HG02884 (cell line): ENCODE results near the gene ZNF608.

Experiments used
- ATAC-seq: cut with Tn5 transposase; IDR thresholded peaks from one replicate; pipeline ENCODE4 v1.9.1; 2021; ENCODE audit warnings: mild to moderate bottlenecking, moderate library complexity; ENCODE audit not compliant: unreplicated experiment

The ZNF608 gene

DNA sequence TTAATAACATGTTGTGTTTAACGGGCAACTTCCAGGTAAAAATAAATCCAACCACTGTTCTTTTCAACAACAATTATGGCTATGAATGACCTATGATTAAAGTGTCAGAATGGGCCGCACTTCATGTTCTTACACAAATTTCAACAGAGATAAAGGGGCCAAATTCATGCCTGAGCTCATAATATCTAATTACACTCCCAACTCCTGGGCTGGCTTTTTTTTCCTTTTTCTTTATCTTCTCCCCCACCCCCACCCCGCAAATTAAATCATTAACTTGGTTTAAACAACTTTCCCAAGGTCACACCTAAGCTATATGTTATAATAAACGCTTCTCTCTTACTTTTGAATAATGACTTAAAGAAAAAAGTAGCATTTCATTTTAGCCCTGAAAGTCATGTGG lies 25.8 kb downstream of the ZNF608 start:
- ATAC-seq, result no peak

DNA sequence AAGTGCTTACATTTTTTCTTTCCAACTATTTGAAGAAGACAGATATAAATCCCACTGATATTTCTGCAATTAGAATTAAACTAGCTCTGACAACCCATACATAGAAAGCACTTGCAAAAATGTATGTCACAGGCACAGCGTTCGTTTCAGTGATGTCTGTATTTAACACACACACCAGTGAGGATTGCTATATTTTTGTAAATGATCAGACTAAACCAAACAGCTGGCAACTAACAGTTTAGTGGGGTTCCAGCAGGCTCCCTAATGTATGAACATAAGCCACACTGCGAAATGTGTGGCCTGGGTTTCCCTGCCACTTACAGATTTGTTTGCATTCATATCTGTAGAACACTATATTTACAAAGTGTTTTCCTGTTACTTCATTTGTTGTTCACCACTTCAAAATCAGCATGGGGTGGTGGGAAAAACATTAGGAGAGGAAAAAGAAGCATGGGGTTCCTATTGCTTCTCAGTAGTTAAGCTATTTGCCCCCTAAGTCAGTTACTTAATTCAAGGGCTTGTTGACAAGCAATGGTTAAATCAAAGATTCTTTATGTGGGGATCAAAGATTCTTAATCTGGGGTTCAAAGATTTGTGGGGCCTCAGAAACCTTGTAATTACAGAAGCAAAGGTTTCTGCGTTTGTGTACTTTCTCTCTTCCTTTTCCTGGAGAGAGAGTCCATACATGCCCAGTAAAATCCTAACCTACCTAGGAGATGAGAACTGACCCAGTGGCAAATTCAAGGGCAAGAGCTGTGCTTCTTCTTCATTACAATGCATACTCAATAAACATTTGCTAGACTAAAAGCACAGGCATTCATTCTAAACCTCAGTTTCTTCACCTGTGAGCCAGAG lies 27.1 kb downstream of the ZNF608 start:
- no peak for ATAC-seq

DNA sequence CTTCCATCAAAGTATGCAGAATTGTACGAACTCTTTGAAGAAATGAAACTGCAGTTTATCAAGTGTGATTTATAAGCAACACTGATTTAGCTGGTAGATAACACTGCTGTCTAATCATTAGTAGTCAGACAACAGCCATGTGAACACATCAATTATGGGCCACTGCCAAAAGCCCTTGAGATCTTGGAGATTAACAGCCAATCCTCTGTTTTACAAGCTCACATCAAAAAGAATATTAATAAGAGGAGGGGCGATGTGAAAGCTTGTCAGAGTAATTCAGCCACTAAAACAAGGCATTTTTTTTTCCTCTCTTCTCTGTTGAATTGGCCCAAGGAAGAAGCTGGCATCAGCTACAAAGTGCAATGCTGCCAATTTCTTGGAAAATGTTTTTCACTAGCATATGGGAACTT lies 28.1 kb downstream of the ZNF608 start:
- no peak for ATAC-seq

DNA sequence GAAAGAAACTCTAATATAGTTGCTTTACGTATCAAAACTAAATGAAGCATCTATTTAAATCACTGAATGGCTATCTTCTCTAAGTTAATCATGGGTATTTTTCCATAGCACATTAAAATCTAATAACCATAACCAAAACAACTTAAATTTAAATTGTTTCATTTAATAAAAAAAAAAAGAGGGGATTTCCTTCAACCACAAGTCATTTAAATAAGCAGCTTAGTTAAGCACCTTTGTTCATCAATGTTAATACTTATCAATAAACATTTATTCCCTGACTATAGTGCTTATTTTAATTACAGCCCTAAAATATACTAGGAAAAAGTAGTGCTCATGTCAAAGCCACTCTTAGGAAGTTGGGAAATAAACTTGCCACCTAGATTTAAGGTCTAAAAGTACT lies 30.3 kb downstream of the ZNF608 start:
- ATAC-seq, result no peak

DNA sequence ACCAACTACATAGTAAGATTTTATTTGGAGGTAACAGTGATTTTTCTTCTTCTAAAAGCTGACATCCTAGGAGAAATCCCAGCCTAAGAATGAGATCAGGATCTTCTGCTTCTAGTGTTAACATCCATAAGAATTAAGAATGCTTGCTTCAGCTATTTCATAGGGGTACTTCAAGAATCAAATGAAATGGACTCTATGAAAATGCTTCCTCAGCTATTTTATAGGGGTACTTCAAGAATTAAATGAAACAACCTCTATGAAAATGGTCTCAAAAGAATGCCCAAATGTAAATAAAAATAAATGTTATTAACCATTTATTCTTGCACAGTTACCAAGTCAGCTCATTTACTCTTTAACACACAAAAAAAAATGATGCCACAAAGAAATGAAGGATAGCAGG lies 31.5 kb downstream of the ZNF608 start:
- no peak for ATAC-seq

DNA sequence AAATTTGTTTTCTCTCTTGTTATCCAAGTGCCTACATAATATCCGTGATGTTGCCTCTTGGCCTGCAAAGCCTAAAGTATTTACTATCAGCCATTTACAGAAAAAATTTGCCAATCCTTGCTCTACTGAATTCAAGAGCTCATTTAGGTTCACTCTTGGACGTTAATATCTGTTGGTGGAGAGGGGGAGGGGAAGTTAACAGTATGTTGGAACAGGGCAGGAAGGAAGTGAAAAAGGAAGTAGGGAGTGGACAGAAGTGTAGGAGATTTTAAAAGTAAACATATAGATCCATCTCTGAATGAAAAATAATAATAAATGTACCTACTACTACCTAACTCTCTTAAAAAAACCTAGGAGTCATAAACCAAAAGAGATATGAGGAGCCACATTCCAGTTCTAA lies 32.8 kb downstream of the ZNF608 start:
- ATAC-seq, result no peak

DNA sequence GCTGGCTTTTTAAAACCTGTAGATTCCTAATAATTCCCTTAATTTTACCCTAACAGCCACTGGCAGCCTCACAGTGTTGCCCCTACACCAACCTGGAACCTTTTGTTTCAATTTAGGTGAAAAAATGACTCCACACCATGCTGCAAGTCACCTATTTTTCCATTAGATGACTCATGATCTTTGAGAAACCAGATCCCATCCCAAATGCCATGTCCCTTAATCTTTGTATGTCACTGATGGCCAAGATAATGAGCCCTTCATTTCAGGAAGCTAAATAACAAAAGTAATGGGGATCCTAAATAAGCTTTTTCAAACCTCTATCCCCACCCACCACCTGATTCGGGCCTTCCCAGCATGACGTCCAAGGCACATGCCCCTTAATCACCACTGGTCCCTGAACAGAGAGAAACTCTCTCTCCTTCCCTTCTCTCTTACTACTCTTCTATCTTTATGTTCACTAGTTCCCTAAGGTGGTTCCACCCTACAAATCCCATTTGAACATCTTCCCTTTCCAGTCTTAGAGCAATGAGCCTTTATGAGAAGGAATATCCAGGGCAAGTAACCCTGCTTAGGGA lies 33.6 kb downstream of the ZNF608 start:
- ATAC-seq, result no peak

DNA sequence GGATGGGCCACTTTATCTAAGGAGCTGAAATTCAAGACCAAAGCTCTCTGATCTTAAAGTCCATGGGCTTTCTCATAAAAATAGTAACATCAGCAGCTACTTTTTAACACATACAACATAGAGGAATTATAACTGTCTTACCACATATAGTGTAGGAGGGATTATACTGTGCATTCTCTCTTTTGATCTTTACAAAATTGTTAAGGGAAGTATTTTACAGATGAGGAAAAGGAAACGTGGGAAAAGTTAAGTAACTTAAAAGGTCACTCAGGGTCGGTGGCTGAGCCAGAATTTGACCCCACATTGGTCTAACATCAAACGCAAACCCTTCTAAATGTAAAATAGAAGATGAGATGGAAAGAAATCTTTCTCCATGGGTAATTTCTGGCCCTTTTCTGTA lies 38.4 kb downstream of the ZNF608 start:
- ATAC-seq, result no peak

DNA sequence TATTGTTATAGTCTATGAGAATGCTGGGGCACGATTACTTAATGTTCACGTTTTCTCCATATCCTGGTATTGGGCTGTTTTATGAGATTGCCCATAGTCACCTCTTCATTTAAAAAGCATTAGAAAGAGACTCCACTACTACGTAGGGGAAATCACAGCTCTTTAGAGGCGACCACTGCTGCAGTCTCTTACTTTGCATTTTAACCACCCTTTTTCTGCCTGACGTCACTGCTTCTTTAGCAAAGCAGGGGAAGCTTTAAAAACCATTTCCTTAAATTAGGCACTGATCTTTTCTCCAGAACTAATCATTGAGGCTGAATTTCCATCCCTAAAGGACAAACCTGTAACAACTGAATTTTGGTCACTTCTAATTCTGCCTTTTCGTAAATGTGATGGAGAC lies 38.9 kb downstream of the ZNF608 start:
- peak; percentile 24 for ATAC-seq

DNA sequence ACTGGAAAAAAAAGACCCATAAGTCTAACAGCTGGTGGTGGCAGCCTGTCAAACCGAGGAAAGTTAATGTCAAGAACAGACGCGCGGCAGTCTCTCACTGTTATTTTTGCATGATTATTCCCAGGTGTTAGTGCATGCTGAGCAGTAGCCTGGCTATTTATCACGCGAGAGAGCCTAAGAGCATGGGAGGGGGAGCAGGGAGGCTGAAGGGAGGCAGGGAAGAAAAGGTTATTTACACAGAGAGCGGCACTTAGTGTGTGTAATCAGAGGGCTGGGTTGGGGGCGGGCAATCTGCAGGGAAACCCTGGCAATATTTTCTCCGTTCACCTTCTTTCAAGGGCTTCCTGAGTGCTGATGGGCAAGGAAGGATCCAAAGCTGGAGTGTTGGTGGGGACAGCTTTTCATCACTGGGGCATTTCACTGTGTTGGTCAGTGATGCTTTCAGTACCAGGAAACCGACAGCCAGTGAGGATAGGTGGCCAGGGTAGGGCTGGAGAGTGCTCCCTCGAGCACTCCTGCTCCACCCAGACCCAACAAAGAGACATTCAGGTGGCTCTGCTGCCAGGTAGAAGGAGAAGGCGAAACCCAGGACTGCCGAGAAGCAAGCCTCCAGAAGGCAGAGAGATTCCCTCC lies 39.6 kb downstream of the ZNF608 start:
- no peak for ATAC-seq

DNA sequence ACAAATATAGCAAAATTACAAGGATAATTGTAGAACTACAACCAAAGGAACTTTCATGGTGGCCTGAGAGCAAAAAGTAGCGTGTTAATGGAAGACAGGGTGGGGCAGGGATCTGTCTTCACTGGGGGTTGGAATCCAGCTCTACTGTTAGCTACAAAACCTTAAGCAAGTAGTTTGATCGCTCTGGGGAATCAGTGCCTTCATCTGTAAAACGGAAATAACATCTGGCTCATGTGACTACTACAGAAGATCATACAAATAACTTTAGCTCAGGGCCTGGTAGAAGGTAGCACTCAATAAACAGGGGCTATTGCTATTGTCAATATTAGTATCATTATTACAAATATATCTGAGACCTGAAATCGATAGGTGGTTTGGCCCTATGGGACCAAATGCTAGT lies 40.4 kb downstream of the ZNF608 start:
- ATAC-seq, result no peak

DNA sequence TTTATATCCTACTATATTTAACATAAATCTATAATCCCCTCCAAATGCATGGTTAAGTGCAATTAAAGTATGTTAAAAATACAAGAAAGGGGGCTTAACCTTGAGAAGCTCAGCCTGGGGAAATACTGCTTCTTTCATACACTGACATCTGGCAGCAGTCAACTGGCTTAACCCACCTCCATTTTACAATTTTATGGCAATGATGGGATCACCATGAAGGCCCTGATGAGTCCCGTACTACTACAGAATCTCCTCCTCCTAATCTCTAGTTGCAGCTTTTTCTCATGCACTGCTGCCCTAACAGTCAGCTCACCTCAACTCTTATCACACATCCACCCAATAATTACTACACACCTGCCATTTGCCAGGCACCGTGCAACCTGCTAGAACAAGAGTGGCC lies 40.9 kb downstream of the ZNF608 start:
- no peak for ATAC-seq

DNA sequence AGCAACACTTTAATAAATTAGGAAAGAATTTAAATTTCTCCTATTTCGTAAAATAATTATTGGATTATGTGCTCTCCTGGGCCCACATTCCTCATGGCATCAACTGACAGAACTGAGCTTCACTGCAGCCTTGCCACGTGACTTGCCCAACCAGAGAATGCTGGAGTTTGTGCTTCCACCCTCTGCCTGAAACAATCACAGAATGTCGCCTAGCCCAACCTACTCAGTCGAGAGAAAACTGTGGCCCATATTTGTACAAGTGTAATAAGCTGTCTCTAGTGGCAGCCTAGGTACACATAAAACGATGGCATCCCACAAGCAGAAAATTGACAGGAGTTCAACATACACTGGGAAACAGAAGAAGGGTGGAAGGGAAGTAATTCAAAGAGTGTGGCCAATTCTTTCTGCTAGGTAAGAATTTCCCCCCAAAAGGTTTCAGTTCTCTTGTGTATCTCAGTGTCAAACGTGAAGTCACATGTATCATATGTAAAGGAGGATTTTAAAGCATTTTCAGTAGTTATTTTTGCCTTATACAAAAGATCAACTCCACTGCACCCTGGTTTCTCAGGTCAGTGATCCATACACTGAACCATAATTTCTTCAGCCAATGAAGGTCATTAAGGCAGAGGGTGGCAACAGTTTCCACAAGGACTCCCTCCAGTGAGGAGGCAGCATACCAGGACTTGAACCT lies 41.7 kb downstream of the ZNF608 start:
- peak; percentile 74 for ATAC-seq

DNA sequence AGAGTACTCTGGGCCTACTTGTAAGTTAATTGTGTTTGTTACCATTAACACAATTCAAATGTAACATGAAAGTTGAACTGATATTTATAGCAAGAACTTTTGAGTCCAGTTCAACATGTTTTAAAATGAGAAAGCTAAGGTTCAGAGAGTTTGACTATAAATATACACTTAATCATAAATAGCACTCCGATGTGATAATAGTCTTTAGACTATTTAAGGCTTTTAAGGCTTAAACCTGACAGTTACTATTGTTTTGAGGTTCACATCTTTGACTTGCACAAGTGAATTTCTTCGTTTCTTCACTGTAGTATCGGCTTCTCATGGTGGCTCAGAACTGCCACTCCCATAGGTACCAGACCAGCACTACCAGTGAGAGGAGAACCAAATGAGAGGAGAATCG lies 42.4 kb downstream of the ZNF608 start:
- no peak for ATAC-seq

DNA sequence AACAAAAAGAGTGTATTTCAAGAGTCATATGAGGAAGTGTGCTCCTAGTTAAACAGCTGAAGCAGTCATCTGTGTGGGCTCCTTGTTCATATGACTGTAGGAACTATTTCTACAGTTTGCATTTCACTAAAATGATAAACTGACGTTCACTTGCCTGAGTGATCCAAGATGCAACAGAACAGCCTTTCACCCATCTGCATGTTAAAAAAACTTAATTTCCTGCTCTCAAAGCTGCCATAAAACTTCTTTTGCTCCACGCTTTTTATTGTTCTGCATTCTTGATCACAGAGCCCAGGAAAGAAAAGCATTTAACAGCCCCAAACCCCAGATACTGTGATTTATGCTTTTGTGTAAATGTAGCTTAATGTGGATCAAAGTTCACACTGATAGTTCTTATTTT lies 43.9 kb downstream of the ZNF608 start:
- ATAC-seq, result peak; percentile 39

DNA sequence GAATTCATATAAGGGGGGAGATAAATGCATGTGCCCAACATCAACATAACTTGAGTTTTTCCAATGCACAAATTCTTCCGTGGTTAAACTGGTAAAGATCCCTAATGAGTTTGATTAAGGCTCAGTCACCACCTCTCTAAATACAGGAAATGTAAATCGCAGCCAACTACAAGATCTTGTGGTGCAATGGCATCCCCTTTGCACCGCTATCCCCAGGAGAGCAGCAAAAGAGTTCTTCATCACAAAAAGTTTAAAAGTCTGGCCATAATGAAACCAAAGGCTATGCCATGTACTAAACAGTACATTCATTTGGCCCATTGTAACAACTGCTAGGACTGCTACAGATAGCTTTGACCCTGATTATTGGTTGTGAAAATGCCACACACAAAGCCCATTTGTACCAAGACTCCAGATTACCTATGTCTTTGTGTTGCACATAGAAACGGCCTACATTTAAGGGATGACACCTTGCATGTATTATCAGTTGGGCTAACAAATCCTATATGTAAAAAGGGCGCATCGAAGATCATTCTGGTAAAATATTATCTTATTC lies 44.5 kb downstream of the ZNF608 start:
- ATAC-seq, result no peak

DNA sequence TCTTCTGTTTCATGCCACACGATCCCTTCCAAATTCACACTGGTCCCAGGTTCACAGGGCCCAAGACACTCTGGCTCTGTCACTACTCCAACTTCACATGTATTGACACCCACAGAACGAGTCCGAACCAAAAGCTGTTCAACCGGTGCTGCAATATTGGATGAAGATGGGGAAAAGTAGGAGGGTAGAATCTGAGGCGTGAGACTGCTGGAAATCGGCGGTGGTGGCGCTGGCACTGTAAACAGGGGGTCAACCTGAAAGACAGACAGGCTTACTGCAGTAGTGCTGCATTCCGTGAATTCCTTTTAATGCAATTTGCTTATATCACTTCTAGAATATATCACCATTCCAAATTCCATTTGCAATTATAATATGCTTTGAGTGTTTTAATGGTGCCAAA lies 45.4 kb downstream of the ZNF608 start:
- no peak for ATAC-seq

DNA sequence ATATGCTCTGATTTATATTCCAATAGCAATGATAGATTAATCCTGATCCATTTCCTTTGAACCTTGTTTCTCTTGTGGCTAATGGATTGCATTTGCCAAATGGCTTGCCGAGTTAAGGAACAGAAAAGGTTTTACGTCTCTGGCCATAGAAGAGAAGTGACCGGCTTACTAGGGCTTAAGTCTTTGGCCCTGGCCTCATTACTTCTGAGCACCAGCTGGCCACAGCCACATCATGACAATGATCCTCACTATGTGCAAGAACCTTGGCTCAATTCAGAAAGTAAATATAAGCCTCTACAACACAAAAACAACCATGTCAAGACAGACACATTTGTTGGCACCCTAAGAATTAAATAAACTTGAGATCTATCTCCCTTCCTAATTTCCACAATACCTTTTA lies 46.1 kb downstream of the ZNF608 start:
- ATAC-seq, result no peak

DNA sequence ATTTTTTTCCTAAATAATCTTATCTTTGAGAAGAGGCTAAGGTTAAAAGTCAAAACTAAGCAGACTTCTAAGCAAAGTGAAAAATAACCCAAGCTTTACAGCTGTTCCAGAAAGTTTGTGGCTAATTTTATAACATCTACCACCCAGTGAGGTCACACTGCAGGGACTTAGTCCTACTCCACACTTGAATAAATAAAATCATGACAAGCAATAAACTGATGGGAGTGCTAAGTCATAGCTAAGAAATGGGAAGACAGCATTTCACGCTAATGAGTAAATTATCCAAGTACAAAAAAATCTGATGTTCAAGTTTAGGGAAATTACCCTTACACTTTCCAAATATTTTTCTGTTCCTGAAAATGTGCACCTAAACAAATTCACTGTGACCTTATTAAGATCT lies 47.7 kb downstream of the ZNF608 start:
- no peak for ATAC-seq

DNA sequence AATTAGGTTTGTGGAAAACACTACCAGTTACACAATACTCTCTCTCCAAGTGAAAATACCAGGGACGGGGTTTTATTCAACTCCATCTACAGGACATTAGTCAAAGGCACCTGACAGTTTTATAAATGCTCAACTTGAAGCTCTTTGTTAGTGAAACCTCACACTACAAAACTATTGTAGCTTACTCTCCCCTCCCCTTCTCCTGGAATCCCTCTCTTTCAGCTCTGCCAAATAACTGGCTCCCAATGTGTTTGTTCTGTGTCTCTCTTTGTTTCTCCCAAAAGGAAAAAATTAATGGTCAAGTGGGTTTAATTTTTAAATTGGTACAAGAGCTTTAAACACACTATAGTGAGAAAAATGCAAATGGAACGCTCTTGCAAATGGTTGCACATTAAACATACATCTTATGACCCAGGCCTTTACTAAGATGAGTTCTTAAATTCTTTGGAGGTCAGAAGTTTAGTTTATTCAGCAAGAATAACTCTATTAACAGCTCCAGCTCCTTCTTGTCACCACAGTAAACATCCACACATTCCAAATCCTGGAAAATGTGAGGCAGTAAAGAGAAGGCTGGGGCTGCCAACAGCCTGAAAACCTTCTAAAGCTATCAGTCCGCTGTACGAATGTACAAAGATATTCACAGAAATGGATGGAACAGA lies 48.4 kb downstream of the ZNF608 start:
- ATAC-seq, result no peak

DNA sequence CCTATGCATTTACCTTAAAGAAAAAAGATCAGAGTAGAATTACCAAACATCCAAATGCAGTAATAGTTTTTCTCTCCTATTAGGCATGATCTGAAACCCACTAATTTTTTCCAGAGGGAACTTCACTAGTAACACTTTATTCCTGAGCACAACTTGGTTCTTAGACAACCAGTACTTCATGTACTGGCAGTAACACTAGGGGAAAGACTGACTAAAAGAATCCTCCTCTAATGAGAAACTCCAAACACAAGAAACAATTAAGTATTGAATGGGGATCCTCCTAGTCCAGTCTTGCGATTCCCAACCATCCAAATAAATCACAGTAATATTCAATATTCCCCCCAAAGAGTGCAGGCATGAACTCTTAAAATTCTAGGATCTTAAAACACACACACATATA lies 48.9 kb downstream of the ZNF608 start:
- no peak for ATAC-seq
